NAMALWA (cell line): ENCODE measurements around the gene PEAK3.

Source experiments
- DNase-seq: peaks from one replicate; pipeline ENCODE4 v3.0.0-alpha.2; 2015; ENCODE audit warnings: low spot score

The PEAK3 gene

GRCh38 chr19:2236314-2237050, 45.5 kb downstream of the PEAK3 start, which contains the start of the genes PLEKHJ1 and SF3A2:
PLEKHJ1 (minus strand) TSS chr19:2236329; CDS start chr19:2236248, 81 bp downstream.
SF3A2 (plus strand) TSS chr19:2236824; CDS start chr19:2243419, 6,595 bp downstream.
- peak; percentile 98 for DNase-seq

GRCh38 chr19:2236064-2236313, 46.0 kb downstream of the PEAK3 start:
- DNase-seq = no peak

- peak; percentile 49 for DNase-seq
These were observed 46.5 kb downstream of the PEAK3 start for GRCh38 chr19:2235381-2236063.

GRCh38 chr19:2234996-2235380, 47.0 kb downstream of the PEAK3 start:
- no peak for DNase-seq

GRCh38 chr19:2233601-2234280, 48.2 kb downstream of the PEAK3 start:
- no peak for DNase-seq

GRCh38 chr19:2232286-2233151, 49.5 kb downstream of the PEAK3 start:
- no peak for DNase-seq

- DNase-seq = no peak
These were observed 50.3 kb downstream of the PEAK3 start for GRCh38 chr19:2231621-2232221.

- DNase-seq = no peak
These were observed 51.0 kb downstream of the PEAK3 start for GRCh38 chr19:2230807-2231533.

GRCh38 chr19:2230033-2230531, 51.9 kb downstream of the PEAK3 start:
- DNase-seq = no peak

GRCh38 chr19:2229103-2230032, 52.6 kb downstream of the PEAK3 start:
- no peak for DNase-seq

GRCh38 chr19:2228157-2229030, 53.6 kb downstream of the PEAK3 start:
- DNase-seq = no peak

- no peak for DNase-seq
These were observed 54.4 kb downstream of the PEAK3 start for GRCh38 chr19:2227415-2228156.

- DNase-seq = no peak
These were observed 55.1 kb downstream of the PEAK3 start for GRCh38 chr19:2226840-2227360.

- DNase-seq = no peak
These were observed 55.7 kb downstream of the PEAK3 start for GRCh38 chr19:2226051-2226839.

GRCh38 chr19:2225415-2226050, 56.4 kb downstream of the PEAK3 start:
- no peak for DNase-seq

GRCh38 chr19:2224754-2225349, 57.1 kb downstream of the PEAK3 start:
- no peak for DNase-seq
